ENCODE results near the gene MRFAP1L1.

DNA sequence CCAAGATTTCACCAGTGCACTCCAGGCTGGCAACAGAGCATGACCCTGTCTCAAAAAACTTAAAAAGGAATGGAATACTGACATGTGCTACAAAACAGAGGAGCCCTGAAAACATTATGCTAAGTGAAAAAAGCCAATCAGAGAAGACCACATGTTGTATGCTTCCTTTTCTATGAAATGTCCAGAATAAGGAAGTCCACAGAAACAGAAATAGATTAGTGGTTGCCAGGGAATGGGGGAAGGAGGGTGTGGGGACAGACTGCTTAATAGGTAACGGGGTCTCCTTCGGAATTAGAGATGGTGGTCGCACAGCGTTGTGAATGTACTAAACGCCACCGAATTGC, 42.8 kb upstream of the MRFAP1L1 start:
- no peak for TF ChIP-seq CTCF (IDR thresholded peaks at IDR 0.05; ENCODE audit: insufficient read depth, low read depth, low read length)
- TF ChIP-seq EZH2 (IDR thresholded peaks at IDR 0.05; ENCODE audit: insufficient read depth, low read length): no peak

Measured in astrocyte (in vitro differentiated cells and primary cell).